Left renal pelvis (tissue), 4 donors: ENCODE data around the gene DSCAML1. TPM values are rescaled to one million over a fixed set of nuclear protein-coding genes. Genes with fewer than 3 reads are reported as not detected.

Experiments used
- DNase-seq, 4 donors: peaks; one replicate each; pipeline ENCODE4 v3.0.0-alpha.2; 2013; ENCODE audit warnings: low read depth in 4 of 4, low spot score in 3 of 4
- polyA plus RNA-seq, 4 donors: library from polyadenylated mRNA; unstranded; fragments of 120-200 nt; gene quantifications; one replicate each; pipeline ENCODE4 v1.2.1, GENCODE V29; 2013; ENCODE audit not compliant: insufficient read length in 4 of 4

Gene DSCAML1
- polyA plus RNA-seq, 4 donors, result 0.25 to 3.4 (median 1.9) TPM

DNA sequence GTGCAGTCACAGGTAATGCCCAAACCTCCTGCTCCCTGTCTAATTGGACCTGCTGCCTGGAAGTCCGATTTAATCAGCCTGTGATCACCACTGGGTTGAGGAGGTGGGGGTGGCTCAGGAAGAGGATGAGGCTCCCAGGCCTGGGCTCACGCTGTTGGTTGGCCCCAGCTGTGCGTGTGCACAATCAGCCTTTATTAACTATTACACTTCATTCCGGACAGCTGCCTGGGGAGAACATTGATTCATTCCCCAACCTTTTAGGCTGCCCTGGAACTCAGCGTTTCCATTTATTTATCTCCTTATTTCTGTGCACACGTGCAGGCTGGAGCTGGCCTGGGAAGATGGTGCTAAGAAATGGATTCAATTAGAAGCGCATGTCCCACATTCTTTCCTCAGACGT lies 123.4 kb downstream of the DSCAML1 start:
- DNase-seq, result no peak

DNA sequence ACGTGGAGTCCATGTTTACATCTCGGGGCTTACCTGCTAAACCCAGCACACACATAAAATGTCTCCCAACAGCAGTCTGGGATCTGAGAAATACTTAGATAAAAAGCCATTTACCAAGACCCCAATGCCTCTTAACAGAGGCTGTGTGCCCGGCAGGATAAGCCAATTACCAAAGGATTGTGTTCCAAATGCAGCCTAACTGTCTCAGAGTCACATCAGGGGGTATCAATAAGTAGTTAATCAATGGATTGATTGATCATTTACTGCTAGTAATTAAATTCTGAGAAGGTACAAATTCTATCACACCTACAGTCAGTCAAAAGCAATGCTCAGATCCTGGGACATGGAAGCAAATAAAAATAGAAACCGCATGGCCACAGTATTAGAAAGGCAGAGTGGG lies 125.6 kb downstream of the DSCAML1 start:
- DNase-seq, result no peak

DNA sequence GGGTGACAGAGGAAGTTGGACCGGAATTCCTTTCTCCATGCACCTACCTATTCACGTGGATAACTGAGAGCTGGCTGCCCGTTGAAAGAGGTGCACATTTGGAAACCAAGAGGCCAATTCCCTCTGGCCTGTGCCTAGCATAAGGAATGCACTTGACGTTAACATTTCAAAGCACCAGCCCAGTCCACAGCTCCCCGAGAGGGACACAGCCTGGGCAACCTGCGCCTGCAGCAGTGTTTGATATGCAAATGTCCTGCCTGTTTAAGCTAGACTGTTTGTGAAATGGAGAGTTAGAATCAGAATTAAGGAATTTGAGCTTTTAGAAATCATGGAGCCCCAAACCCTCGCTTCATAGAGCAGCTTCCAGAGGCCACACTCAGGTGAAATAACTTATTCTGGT lies 126.1 kb downstream of the DSCAML1 start:
- DNase-seq, result no peak

DNA sequence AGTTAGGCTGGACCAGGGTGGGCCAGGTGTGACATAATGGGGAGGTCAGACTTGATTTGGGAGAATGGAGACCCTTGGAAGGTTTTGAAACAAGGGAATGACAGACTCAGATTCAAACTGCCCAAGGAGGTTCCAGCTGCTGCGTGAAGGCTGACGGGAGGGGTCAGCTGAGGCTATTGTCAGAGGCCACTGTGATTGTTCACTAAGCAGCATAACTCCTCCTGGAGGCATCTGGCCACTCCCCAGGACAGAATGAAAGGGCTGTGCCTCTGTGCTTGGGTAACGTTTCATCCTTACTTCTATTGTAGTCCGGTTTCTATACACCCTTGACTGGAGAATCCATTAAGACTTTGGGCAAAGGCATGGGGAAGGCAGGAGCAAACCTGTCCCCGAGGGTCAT lies 126.6 kb downstream of the DSCAML1 start:
- DNase-seq, result no peak

DNA sequence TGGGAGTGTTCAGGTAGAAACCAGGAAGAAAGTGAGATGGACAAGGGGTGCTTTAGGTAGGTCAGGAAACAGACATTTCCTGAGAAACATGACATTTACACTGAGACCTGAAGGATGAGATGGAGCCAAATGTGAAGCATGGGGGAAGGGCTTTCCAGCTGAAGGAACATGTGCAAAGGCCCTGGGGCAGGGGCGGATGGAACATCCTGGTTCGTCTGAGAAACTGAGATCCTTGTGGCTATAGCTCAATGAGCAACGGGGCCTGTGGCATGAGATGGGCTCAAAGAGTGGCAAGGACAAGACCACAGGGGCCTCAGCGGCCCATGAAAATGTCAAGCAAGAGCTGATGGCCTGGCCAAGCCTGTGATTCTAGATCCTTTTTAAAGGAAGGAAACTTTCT lies 127.4 kb downstream of the DSCAML1 start:
- no peak for DNase-seq

DNA sequence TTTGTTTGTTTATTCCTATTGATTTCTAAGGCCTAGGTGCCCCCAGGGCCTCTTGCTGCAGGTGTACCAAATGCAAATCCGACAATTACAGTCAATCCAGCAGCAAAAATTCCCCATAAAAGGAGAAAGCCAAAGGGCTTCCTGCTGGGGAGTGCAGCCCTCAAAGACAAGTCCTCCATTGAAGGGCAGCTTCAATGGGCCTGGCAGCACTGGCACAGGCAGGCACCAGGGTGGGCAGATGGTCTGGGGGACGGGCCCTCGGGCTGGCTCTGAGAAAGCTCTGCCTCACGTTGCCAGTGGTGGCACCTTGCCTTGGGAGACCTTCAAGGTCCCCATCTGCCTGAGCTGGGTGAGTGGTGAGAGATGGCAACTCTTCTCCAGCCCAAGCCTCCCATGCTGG lies 128.0 kb downstream of the DSCAML1 start:
- no peak for DNase-seq

DNA sequence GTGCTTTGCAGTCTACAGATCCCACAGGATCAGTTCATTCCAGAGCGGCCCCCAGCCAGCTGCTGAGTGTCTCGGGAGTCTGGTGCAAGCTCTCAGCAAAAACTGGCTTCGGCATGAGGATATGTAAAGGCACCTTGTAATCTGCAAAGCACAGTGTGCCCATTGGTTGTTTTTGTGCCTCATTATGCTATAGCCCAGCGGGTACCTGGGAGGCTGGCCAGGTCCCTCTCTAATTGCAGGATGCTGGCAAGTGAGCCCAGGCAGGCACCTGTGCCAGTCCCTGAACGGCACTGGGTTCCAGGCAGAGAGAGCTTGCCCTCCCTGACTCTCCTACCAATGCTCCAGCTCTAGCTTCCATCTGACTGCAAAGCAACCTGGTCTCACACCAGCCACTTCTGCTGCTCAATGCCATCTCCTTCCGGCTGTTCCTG lies 128.7 kb downstream of the DSCAML1 start:
- DNase-seq, result no peak

DNA sequence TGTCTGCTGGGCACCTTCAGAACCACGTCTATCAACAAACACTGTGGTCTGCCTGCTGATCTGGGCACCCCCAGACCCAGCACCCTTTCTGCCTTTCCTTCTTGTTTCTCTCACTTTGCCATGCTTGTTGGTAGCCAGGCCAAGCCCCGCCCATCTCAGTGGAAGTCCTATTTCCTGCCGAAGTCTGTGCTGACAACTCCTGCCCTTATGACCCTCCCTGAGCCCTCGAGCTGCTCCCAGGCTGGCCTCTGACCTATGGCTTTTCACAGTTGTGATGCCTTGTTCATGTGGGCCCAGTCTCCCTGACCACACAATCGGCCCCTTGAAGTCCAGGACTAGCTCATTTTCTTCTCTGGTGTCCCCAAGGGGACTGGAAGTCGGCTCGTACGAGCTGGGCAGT lies 132.1 kb downstream of the DSCAML1 start:
- no peak for DNase-seq

DNA sequence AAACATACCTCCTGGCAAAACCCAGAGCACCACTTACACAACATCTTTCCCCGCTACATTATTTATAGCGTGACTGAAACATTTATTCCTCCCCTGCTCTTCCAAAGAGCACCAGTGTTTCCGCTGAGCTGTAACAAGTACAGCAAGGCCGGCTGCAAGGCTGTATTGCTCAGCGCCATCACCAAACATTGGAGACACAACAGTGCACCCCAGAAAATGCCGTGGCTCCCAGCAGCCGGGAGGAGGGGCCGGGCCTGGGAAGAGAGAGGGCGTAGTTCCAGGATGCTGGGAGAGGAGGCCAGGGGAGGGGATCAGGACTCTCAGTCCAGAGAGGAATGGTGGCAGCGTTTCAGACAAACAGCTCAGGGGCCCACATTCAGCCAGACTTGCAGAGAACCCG lies 133.2 kb downstream of the DSCAML1 start:
- DNase-seq, result no peak

DNA sequence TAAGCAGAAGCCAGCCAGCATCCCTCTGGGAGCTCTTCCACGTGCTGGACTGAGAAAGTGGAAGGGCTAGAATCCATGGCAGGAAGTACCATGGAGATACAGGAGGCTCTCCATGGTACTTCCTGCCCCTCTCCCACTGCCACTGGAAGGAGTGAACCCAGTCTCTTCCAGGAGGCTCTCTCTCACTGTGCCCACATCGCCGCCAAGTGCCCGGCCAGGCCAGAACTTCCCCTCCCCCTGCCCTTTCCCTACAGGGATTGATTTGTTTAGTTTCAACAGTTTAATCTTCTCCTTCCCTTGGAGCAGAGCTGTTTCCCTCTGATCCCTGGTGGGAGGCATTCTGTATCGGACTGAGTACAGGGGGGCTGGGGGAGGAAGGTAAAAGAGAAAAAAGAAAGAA lies 133.6 kb downstream of the DSCAML1 start:
- DNase-seq, result no peak

DNA sequence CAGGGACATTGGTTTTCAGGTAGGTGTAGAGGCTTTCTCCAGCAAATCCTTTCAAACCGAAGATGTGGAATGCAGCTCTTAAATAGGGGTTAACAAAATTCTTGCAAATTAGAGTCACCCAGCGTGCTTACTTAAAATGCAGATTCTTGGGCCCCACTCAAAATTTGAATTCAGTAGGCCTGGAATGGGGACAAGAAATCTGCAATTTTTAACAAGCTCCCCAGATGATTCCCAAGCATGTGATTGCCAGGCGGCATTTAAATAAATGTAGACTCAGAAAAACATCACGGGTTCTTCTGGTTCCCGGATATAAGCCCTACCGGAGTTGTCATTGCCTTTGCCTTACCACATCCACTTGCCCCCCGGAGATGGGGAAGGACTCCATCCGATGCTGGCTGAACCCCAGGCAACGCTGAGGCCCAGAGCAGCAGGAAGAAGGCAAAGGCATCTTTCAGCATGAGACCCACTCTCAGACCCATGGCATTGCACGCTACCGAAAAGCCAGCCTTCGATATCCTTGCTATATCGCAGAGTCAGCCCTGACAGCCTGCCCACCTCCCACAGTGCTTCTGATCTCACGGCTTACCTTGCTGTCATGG lies 134.2 kb downstream of the DSCAML1 start:
- no peak for DNase-seq

DNA sequence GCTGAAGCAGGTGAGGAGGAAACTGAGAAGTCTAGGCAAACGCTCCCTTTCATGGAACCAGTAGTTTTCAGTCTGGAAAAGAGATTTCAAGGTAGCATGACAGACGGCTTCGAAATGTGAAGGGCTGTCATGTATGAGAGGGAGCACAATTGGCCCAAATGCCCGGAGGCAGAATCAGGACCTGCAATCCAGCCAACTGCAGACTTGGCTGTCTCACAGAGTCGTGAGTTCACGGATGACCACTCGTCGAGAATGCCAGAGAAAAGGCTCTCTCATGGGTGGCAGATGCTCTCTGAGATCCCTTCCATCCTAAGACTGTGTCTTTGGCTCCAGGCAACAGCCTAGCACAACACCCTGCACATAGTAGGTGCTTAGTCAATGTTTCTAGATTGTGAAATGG lies 134.8 kb downstream of the DSCAML1 start:
- no peak for DNase-seq

DNA sequence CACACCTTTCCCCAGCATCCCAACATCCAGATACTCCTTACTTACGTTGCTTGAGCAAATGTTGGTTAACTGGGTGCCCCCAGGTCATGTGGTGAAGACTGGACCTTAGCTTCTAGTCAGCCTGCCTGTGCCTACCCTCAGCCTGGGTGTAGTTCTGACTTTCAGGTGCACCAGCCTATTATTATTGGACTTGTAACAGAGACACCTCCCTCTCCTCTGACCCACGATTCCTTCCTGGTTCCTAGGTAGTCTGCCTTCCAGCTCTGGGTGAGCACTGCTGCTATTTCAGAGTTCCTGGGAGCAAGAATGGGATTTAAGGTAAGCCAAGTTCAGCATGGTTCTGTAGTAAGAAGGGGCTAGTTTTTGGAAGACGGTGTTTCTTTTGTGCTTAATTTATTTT lies 138.2 kb downstream of the DSCAML1 start:
- DNase-seq, result no peak

DNA sequence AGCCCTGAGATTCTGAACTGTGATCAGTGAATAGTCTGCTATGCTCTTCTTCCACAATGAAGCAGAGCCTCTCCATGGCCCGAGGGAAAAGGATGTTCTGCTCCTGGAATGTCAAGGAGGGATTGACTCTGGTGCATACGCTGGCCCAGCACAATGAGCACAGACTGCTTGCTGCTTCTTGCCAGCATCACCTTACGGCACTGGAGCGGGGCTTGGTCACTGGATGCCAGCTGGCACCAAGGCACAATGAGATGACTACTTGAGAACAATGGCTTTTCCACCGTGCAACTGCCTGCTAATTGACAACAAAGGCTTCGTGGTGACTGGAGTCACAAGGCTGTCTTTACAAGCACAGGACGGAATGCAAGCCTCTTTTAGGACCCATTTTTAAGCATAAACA lies 139.2 kb downstream of the DSCAML1 start:
- DNase-seq, result no peak

DNA sequence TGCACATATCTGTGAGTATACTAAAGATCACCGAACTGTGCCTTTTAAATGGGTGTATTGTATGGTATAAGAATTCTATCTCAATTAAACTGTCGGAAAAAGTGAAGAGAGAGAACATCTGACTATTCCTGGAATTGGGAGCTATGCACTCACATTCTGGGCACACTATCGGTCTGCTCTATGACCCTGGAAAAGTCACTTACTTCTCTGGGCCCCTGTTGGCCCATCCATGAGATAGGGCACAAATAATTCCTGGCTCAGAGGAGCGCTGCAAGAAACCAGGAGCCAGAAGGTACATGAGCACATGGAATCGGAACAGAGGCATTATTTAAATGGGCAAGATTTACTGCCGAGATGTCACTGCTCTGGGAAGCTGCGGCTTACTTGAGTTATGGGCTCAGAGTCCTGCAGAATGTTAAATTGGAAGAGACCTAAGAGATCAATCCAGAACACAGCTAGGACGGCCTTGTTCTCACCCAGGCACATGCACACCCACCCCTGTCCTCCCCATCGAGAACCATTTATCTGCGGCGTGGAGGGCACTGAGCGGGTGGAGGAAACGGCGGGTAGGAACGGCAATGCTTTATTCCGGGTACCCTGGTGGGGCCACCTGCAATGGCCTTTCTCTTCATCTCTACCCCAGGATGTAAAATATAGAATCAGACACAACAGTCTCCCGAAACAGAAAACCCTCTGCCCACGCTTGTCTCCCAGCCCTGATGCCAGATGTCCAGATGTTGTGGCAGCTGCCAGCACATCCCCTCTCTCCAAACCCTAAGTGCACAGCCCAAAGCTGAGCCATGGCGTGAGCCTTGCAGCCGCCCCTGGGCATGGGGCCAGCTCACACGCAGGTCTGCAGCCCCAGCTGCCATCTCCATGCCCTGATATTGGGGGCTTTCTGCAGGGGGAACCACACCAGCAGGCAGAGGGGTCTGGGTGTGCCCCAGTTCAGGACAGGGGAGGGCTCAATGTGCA lies 142.4 kb downstream of the DSCAML1 start:
- DNase-seq, result no peak

DNA sequence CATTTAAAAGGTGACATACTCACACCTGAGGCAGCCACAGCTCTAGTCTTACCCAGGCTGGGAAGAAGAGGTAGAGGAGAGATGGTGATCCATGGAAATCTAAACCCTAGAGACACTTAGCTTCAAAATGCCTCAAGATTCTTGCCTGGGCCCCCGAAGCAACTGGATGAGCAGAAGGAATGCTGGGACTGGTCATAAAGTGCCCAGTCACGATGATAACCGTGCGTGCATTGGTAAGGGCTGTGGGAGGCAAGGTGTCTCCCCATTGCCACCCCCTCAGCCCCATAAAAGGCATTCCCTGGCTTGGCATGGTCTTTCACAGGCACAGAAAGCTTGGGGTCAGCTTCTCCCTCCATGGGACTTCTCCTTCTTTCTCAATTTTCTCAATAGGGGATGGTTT lies 144.5 kb downstream of the DSCAML1 start:
- DNase-seq, result no peak

DNA sequence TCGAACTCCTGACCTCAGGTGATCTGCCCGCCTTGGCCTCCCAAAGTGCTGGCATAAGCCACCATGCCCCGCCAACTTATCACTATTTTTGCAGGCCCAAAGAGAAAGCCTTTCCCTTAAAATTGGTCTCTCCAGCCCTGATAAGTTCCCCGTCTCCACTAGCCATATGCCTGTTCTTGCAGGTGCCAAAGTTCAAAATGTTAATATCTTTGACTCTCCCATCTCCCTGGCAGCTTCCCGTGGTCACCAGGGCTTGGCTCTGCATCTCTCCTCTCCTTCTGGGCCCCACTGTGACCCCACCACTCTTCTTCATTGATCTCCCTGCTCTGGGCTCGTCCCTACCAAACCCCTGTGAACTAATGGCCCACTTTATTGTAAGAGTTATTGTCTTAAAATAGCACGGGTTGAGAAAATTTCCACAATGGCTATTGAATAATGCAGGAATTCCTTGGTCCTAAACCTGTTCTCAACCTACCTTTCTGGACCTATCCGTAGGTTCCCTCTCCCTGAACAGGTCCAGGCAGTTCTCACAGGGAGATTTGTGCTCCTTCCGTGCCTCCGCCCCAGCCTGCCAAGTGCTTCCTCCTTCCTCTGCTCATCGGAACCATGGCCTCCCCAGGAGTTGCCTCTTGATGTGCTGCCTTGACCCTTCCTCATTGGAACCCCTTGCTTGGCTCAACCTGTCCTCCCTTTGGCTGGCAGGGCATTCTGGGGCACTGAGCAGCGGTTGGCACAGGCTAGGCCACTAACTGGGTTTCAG lies 147.5 kb downstream of the DSCAML1 start:
- DNase-seq, result no peak

DNA sequence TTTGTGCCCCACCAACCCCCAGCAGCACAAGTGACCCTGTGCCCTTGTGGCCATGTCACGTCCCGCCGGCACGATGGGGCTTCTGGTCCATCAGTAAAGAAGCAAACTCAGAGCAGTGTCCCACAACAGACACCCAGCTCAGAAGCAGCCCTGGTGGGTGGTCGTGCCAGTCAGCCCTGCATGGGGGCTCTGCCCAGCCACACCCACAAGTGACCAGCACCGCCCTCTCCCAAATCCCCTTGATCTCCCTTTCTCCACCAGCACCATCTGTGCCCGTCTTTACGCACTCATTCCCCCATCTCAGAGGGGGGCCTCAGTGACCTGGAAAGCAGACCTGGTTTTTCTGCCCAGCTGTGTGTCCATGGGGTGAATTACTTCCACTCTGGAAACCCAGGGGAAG lies 149.1 kb downstream of the DSCAML1 start:
- DNase-seq, result no peak

DNA sequence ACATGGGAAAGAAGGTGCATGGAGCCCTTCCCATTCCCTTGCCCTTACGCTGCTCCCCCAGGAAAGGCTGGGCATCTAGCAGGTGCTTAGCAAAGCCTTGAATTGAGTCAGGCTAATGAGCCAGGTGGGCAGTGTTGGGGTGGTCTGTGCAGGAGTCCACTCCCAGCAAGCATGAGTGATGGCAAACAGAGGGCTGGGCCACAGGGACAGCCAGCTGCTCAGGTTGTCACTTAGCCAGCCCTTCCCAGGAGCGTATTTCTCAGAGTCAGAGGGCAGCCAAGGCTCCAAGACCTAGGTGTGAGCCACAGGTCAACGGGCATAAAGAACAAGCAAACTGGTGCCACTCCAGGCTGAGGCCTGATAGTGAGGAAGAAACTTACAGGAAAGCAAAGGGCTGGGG lies 149.8 kb downstream of the DSCAML1 start:
- DNase-seq, result no peak

DNA sequence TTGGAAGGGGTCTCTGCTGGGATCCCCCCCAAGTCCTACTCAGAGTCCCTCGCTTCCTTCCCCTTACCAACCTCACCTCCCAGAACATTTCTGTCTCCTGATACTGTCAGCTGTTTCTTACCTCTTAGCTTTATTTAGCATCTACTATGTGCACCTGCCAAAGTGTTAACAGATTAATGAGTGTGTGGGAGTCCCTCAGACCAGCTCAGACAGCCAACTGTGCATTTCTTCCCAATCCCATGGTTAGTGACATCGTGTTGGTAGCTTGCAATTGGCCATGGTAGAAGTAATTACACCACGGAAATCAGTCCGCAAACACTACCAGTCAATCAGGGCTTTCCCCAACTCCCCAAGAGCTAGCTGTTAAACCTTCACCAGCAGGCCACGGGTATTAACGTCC lies 150.6 kb downstream of the DSCAML1 start:
- DNase-seq, result no peak

DNA sequence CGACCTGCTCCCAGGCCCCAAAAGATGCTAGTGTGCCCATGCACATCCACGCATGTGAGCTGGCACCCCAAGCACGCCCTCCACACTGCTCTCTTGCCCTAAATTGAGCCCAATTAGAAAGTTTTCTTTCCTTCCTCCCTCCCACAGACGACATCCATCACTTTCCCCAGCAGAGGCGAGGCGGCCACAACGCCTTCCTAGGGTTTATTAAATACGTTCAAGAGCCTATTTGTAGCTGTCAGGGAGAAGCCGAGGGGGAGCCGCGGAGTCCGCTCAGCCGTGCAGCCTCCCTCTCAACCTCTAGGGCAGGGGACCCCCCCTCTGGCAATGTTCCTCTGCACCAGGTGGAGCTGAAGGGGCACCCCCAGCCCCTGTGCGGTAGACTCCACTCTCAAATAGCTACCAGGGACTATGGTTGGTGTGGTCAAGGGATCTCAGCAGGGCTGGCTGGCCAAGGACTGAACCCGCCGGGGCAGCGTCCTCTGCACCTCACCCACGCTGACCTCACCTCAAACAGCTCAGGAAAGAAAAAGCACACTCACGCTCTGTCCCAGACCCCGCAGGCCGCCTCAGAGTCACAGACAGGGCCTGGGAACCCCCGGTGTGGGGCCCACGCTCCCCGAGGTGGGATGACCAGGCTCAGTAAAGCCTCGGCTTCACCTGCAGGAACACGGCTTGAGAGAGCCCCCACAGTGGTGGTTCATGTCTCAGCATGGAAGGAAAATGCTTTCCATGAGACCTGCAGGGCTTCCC lies 152.4 kb downstream of the DSCAML1 start:
- DNase-seq, result no peak
